ENCODE results near the gene KCTD3. TPM values are rescaled to one million over a fixed set of nuclear protein-coding genes. Genes with fewer than 3 reads are reported as not detected.
A peak's percentile ranks its signal among the peaks of the same experiment; 100 is the strongest.

KCTD3 gene
- 10 to 100 TPM; 42.2 to 73.5 (median 43.1) TPM for total RNA-seq
- long read RNA-seq, donor 1, transcript KCTD3-201 (18 exons, 3,931 nt): major isoform, 80 of 122 reads
- long read RNA-seq, donor 1, partial matches to known transcripts: 13 of 122 reads
- long read RNA-seq, donor 1, other reads (novel, unspliced or antisense): 29 of 122 reads
- long read RNA-seq, donor 2, partial matches to known transcripts: 2 of 4 reads
- long read RNA-seq, donor 2, other reads (novel, unspliced or antisense): 1 of 4 reads

- no peak for TF ChIP-seq CTCF (IDR thresholded peaks at IDR 0.05)
- H3K4me3 ChIP-seq: peak within 1 kb of the TSS; percentile 51
- peak; percentile 77 to 86 (median 84) for DNase-seq
- no peaks in the 10 kb centered on the region for H3K9me3 ChIP-seq
- peak; percentile 86 for ATAC-seq
- peaks cover 15% of the 10 kb centered on the region for H3K4me1 ChIP-seq (ENCODE audit: low read depth)
- H3K36me3 ChIP-seq (ENCODE audit: low read depth): no peaks in the 10 kb centered on the region
- intact Hi-C loops (cut with DNase I, micrococcal nuclease): no loop called here
These were observed at the start of gene KCTD3 for GRCh38 chr1:215566556-215567490. KCTD3 (plus strand) TSS chr1:215567304; CDS start chr1:215567686, 382 bp downstream.

GRCh38 chr1:215517441-215517891 is 49.6 kb upstream of the KCTD3 start:
- no peaks in the 10 kb centered on the region for H3K9me3 ChIP-seq
- no peaks in the 10 kb centered on the region for H3K36me3 ChIP-seq (ENCODE audit: low read depth)
- ATAC-seq (no peak), DNase-seq (no peak)
- no peak for TF ChIP-seq CTCF (IDR thresholded peaks at IDR 0.05)
- H3K4me1 ChIP-seq (ENCODE audit: low read depth): no peaks in the 10 kb centered on the region
- intact Hi-C loops (cut with DNase I, micrococcal nuclease): no loop called here
- H3K4me3 ChIP-seq: no peak overlapping the region

- Histone ChIP-seq H3K36me3 (ENCODE audit: low read depth) (no peaks in the 10 kb centered on the region), H3K4me1 (ENCODE audit: low read depth) (no peaks in the 10 kb centered on the region), H3K4me3 (no peak overlapping the region), H3K9me3 (no peaks in the 10 kb centered on the region)
- TF ChIP-seq CTCF (IDR thresholded peaks at IDR 0.05): no peak
- intact Hi-C loops (cut with DNase I, micrococcal nuclease): no loop called here
- no peak for ATAC-seq
- no peak for DNase-seq
These were observed 48.5 kb upstream of the KCTD3 start for GRCh38 chr1:215518594-215518993.

GRCh38 chr1:215521279-215521678 is 45.8 kb upstream of the KCTD3 start:
- H3K36me3 ChIP-seq (ENCODE audit: low read depth): no peaks in the 10 kb centered on the region
- no peaks in the 10 kb centered on the region for H3K4me1 ChIP-seq (ENCODE audit: low read depth)
- intact Hi-C loops (cut with DNase I, micrococcal nuclease): loop anchor here in 1 of 2 donors (10.0 kb wide), 1 partner anchor 886 kb away; no protein-coding TSS in a partner anchor
- no peak for ATAC-seq
- DNase-seq: no peak
- no peak for TF ChIP-seq CTCF (IDR thresholded peaks at IDR 0.05)
- H3K4me3 ChIP-seq: no peak overlapping the region
- no peaks in the 10 kb centered on the region for H3K9me3 ChIP-seq

- TF ChIP-seq CTCF (IDR thresholded peaks at IDR 0.05): no peak
- no peak for DNase-seq
- Histone ChIP-seq H3K9me3 (no peaks in the 10 kb centered on the region), H3K4me1 (ENCODE audit: low read depth) (no peaks in the 10 kb centered on the region), H3K36me3 (ENCODE audit: low read depth) (no peaks in the 10 kb centered on the region), H3K4me3 (no peak overlapping the region)
- ATAC-seq: no peak
- intact Hi-C loops (cut with DNase I, micrococcal nuclease): loop anchor here in 1 of 2 donors (10.0 kb wide), 1 partner anchor 888 kb away; no protein-coding TSS in a partner anchor
These were observed 43.8 kb upstream of the KCTD3 start for GRCh38 chr1:215523128-215523861.

Measured in mucosa of descending colon (tissue), 3 donors.